SIG-M5 (cell line): ENCODE measurements around the gene GRXCR1.

ENCODE experiments used
- DNase-seq: peaks from one replicate; lab custom pipeline; 2025; lab: John Stamatoyannopoulos, UW

The GRXCR1 gene

DNA sequence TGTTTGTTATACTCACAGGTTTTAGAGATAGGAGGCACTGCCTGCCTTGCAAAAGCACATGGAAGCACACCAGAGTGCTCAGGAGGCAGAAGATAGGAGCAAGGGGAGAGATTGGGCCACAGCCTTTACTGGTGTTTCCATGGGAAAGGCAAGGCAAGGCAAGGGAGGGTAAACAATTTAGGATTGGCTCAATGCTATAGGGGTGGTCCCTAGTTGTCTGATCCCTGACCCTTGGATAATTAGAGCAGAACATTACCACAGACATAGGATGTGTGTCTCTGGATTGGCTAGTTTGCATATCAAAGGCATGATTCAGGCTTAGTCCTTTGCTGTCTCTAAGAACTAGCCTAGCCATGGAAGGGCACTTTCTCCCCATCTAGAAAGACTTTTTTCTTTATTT lies 36.1 kb downstream of the GRXCR1 start:
- DNase-seq = no peak

DNA sequence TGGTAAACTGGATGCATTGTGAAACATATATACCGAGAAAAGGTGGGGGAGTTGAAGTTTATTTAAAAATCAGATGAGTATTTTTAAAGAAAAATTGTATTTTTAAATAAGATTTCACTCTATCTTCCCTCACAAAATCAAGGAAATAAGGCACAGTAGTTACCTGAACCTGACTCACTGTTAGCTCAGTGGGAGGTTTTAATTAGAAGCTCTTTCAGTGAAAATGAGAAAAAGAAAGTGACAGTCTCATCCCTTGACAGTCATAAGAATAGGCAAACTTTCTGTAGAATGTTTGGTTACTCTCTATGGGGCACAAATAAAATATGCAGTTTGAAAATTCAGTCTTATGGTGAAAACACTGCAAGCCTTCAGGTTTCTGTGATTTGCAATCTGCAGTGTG lies 49.7 kb downstream of the GRXCR1 start:
- no peak for DNase-seq

DNA sequence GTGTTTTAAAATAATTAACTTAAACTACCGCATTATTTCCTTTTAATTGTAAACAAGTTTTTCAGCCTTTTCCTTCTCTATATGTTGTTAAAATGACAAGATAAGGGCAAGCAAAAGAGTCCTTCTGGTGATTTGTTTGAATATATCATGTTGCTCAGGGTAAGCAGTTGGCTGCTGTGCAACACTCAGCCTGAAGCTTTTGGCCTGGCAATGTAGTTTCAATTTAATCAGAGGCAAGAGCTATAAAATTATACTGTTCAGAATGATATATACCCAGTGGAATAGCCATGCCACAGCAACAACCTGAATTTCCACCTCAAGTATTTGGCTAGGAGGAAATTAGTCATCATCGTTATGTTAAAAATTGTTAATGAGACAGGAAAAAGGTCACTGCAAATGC lies 53.4 kb downstream of the GRXCR1 start:
- DNase-seq = no peak

DNA sequence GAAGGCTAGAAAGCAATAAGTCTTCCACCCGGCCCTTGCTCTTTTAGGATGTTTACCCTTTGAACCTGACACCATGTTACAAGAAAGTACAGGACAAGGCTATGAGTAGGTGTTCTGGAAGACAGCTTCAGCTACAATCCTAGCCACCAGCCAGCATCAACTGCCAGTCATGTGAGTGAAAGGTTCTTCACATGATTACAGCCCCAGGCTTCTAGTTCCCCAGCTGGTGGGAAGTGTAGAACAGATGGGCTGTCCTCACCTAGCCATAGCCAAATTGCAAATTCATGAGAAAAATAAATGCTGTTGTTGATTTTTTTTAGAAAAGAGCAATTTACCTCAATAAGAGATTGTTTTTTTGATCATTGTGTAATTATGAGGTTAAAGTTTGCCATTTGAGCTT lies 60.8 kb downstream of the GRXCR1 start:
- no peak for DNase-seq

DNA sequence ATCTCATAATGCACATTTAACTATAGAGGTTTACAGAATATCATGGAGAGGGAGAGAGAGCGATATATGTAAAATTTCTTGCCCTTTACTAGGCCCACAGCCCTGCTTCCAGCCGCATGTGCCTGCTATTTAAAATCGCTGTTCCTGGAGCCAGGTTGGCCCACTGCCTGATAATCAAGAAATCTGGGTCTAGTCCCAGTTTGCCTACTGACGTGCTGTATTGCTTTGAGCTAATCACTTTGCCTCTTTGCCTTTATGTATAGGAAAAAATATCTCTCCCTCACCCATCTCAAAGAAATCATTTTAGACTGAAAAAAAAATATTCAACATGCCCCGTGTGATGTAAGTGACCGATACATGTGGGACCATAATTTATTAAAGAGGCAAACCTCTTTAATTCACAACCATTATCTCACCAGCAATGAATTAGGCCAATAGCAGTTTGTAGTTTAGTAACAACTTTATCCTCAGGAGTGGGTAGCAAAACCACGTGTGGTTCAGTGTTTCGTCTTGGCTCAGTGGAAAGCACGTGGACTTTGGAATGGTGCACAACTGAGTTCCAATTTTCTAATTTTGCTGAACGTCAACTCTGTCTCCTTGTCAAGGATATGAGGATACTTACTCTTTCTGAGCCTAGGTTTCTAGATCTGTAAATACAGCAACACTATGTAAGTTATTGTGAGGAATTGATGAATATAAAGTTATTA lies 62.6 kb downstream of the GRXCR1 start:
- no peak for DNase-seq

DNA sequence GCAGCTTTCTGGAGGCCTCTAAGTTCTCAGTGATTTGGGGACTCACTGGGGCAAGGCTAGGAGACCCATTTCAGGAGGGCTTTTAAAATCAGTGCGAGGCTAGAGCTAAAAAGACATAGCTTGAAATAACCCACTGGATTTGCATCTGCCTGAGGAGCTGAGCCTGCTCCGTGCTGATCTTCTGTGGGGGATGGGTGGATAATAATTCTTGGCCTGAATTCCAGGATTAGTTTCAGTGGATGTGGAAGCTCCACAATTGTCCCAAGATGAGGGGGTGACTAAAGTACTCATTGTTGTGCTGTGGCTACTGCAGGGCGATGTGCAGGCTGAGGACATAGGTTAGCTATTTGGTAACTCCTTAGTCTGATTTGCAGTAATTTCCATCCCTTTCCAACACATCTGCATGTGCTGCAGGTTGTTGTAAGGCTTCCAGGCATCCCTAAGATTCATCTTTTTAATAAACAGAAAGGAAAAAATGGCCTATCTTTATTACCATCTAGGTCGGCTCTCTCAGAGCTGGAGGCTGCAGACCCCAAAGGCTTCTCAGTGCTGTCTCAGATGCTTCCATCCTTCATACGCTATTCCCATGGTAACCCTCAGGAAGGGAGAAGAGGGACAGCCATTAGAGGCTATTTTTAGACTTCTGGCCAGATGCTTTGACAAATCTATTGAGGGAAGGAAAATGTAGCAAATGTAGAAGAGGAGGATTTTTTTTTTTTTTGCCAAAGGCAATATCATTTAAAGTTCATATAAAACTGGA lies 63.4 kb downstream of the GRXCR1 start:
- no peak for DNase-seq

DNA sequence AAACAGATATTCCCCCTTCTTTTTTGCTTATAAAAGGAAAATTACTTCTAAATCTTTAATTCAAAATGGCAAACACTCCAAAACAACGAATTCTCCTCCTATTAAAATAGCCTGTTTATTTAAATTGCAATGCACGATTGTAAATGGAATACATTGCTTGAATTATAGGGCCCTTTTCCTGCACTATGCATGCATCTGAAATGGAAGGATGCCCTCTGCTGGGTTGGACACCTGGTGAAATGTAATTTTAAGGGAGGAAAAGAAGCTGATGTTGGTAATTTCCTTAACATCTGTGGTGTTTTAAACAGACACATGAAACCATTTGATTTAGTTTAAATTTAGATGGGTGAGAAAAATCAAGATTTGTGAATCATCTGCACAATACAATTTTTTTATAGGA lies 72.8 kb downstream of the GRXCR1 start:
- no peak for DNase-seq

DNA sequence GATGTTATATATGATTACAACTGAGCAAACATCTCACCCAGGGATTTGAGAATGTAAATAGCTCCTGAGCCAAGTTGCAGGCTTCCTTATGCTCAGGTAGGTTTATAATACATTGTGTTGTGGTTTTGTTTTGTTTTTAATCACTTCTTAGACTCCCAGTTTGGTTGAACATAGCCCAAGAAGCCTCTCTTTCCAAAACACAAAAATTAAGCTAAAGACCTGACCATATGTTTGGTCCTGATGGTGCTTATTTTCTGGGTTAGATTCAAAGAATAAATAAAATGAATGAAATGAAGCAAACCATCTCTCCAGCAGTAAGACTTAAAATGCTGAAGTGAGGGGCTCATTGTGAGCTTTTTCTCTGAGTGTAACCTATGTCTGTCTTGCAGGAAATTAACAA lies 93.5 kb downstream of the GRXCR1 start:
- no peak for DNase-seq

DNA sequence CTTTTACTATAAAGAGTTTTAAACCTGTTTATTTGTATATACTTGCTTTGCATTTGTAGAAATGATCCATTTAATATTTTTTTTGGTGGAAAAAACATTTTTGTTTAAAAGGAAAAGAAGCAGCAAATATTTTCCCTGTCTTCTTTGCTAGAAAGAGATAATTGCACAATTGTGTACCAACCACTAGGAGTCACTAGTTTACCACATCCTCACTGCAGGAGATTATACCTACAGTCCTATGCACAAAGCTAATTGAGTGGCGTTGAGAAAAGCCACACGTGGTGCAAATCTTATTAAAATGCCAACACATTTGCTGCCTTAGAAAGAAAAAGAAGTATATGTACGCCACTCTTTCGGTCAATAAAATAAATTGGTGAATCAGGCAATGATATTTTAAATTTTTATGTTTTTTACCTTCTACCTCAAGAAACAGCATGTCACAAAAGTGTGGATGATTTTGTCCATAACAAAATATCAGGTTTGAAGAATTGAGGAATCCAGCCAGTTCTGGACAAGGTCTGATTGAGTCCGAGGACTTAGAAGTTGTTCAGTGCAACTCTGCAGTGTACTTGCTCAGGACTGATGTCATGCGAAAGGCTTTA lies 102.9 kb downstream of the GRXCR1 start:
- no peak for DNase-seq

DNA sequence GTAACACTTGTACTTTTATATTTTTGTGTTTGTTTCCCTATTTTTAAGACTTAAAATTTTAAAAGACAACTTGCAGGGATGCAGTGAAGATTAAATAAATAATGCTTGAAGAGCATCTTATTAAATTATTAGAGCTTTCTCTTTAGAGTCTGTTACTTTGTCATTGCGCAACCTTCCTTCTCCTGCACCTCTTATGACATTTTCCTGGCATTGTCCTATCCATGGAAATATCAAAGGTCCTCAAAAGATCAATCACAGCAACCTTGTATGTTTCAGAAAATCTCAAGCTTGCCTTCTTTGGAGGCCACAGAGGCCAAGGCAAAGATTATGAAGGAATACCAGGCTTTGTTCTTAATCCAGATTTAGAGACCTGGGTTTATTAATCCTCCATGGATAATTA lies 116.3 kb downstream of the GRXCR1 start:
- no peak for DNase-seq

DNA sequence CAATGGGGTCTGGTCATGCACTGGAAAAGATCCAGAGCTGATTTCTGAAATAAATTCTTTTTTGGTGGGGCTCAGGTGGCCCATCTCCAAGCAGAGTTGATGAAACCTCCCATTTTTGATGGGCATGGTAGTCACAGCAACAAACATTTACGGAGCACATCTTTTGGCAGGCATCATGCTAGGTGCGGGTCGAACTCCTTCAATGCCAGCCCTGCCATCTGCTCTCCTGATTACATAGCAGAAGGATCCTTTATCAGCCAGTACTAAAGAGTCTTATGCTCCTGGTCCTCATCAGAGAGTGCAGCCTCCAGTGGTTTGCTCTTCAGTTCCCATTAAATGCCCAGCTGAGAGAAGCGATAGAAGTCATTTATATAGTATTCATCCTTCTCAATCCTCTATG lies 121.7 kb downstream of the GRXCR1 start:
- DNase-seq = no peak

DNA sequence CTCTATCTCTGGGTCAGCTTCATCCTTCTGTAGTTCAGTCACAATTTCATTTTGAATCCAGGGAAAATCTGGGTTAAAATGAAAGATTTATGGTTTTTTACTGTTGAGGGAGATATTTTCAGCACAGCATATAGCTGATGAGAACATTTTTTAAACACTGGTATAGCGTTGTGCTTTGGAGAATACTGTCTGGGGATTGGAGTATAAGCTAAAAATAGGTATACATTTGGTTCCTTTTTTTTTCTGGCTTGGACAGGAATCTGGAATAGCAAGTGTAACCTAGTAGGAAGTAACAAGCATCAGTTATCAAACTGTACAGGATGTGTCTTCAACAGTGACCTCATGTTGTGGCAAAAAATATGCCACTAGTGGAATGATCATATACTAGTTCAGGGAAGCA lies 149.1 kb downstream of the GRXCR1 start:
- DNase-seq = no peak

DNA sequence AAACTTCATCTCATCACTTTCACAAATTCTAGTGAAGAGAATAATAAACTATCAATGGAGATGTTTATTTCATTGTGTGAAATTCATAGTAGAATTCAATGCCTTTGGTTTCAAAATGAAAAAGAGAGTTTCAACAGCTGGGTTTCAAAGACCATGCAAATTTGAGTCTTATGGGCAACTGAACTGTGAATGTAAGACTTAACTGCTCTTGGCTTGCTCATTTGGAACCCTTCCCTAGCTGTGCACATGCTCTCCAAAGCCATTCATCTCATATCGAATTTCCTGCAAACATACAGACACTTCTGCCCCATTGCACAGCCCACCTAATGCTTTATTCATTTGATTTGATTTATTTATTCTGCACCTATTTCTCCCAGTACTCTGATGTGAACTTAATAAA lies 154.5 kb downstream of the GRXCR1 start:
- no peak for DNase-seq

DNA sequence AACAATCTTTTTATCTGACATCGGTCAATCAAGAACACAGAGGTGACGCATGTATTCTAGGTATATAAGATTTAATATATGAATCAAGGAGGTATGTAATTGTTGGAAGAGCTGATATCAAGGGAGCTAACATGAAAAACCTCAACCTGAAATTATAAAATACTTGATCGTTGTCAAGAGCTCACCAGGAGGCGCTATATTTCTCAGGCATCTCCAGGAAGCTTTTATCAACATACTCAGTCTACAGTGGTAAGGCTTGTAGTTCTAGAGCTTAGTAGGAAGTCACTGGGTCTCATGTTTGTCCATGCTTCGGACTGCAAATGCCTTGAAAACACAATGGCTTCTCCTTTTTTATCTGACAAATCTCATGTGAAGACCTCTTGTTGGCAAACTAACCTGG lies 156.1 kb downstream of the GRXCR1 start:
- no peak for DNase-seq

DNA sequence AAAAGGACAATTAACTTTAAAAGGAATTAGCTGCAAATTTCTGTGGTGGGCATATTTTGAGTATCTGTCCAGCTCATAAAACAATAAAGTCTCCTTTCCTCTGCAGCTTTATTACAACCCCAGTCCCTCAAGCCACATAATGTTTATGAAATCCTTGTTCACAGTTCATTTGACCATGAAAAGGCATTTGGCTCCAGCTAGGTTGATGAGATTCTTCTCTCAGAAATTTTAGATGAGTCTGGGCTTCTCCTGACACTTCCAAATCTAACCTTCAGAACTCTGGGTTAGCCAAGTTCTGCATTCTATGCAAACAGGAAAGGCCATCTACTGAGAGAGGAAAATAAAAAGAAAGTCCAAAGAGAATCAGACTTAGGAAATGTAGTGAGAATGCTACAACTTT lies 156.8 kb downstream of the GRXCR1 start:
- DNase-seq = no peak

DNA sequence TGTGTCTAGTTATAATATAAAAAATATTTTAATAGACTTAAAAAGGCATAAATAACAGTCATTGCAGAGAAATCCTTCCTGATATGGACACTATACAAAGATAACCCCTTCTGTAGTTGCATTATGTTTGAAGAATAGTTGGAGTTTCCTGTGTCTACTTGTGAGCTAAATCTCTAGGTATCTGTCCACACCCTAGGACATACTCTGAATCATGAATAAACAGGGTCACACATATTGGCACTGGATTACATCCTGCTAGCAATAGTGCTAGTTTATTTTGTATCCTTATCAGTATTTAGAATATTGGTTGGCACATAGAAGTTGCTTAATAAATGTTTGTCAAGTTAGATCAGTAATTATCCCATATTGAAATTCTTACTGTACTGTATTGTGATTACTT lies 173.9 kb downstream of the GRXCR1 start:
- DNase-seq = no peak

DNA sequence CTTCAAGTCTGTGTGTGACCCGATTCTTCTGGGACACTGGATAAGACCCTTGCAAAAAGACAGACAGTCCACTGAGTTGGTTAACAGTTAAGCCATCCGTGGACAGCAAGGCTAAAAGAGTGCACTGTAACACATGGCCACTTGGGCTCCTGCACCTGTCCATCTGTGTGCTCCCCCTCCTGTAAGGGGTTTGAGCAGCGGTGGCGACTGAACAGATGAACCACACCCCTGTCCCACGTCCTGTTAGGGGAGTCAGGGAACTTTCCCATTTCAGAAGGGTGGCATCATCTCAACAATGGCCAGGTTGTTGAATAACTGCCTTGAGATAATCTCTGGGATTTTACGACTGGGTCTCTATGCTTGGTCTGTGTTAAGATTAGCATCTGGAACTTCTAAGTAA lies 178.6 kb downstream of the GRXCR1 start:
- no peak for DNase-seq
